Measurements from ENCODE around the gene ADAT2.

Gene ADAT2

GRCh38 chr6:143490775-143491174 lies 40.3 kb upstream of the ADAT2 start:
- H3K9me3 ChIP-seq (ENCODE audit: insufficient read depth, low read length): no peaks in the 10 kb centered on the region
- no peak overlapping the region for H3K4me3 ChIP-seq (ENCODE audit: insufficient read depth, low read length, poor library complexity, severe bottlenecking)
- no peaks in the 10 kb centered on the region for H3K27me3 ChIP-seq (ENCODE audit: low read length)
- H3K79me2 ChIP-seq (ENCODE audit: insufficient read depth, low read length): no peaks in the 10 kb centered on the region
- H3F3A ChIP-seq (ENCODE audit: insufficient read depth): no peaks in the 10 kb centered on the region
- no peak overlapping the region for H2AFZ ChIP-seq (ENCODE audit: low read depth, low read length, severe bottlenecking)
- H3K9ac ChIP-seq (ENCODE audit: low read length): no peak overlapping the region
- no peaks in the 10 kb centered on the region for H3K9me2 ChIP-seq (replicated peaks; ENCODE audit: insufficient read depth, low read length)
- no peak overlapping the region for H3K4me2 ChIP-seq (ENCODE audit: low read depth, low read length, poor library complexity, severe bottlenecking)
- no peaks in the 10 kb centered on the region for H3K36me3 ChIP-seq (ENCODE audit: low read length)
- no peak overlapping the region for H3K27ac ChIP-seq (ENCODE audit: low read depth, low read length)
- TF ChIP-seq EZH2phosphoT487 (conservative IDR thresholded peaks at IDR 0.05; ENCODE audit: low read length): no peak
- TF ChIP-seq CTCF (IDR thresholded peaks at IDR 0.05; ENCODE audit: insufficient read depth, low read length, poor library complexity, severe bottlenecking): no peak
- H4K20me1 ChIP-seq (ENCODE audit: low read depth, low read length): no peaks in the 10 kb centered on the region

GRCh38 chr6:143490244-143490643 lies 39.7 kb upstream of the ADAT2 start:
- H3F3A ChIP-seq (ENCODE audit: insufficient read depth): no peaks in the 10 kb centered on the region
- no peak overlapping the region for H2AFZ ChIP-seq (ENCODE audit: low read depth, low read length, severe bottlenecking)
- H3K4me2 ChIP-seq (ENCODE audit: low read depth, low read length, poor library complexity, severe bottlenecking): no peak overlapping the region
- no peaks in the 10 kb centered on the region for H3K9me3 ChIP-seq (ENCODE audit: insufficient read depth, low read length)
- no peak overlapping the region for H3K27ac ChIP-seq (ENCODE audit: low read depth, low read length)
- H3K4me3 ChIP-seq (ENCODE audit: insufficient read depth, low read length, poor library complexity, severe bottlenecking): no peak overlapping the region
- H3K9me2 ChIP-seq (replicated peaks; ENCODE audit: insufficient read depth, low read length): no peaks in the 10 kb centered on the region
- no peak overlapping the region for H3K9ac ChIP-seq (ENCODE audit: low read length)
- no peaks in the 10 kb centered on the region for H3K27me3 ChIP-seq (ENCODE audit: low read length)
- no peaks in the 10 kb centered on the region for H3K36me3 ChIP-seq (ENCODE audit: low read length)
- H3K79me2 ChIP-seq (ENCODE audit: insufficient read depth, low read length): no peaks in the 10 kb centered on the region
- no peak for TF ChIP-seq EZH2phosphoT487 (conservative IDR thresholded peaks at IDR 0.05; ENCODE audit: low read length)
- no peak for TF ChIP-seq CTCF (IDR thresholded peaks at IDR 0.05; ENCODE audit: insufficient read depth, low read length, poor library complexity, severe bottlenecking)
- no peaks in the 10 kb centered on the region for H4K20me1 ChIP-seq (ENCODE audit: low read depth, low read length)

- TF ChIP-seq EZH2phosphoT487 (conservative IDR thresholded peaks at IDR 0.05; ENCODE audit: low read length): no peak
- TF ChIP-seq CTCF (IDR thresholded peaks at IDR 0.05; ENCODE audit: insufficient read depth, low read length, poor library complexity, severe bottlenecking): no peak
- H3K27ac ChIP-seq (ENCODE audit: low read depth, low read length): no peak overlapping the region
Measured at GRCh38 chr6:143486752-143487151, 36.3 kb upstream of the ADAT2 start.

More at GRCh38 chr6:143486752-143487151, 36.3 kb upstream of the ADAT2 start:
- Histone ChIP-seq H2AFZ (ENCODE audit: low read depth, low read length, severe bottlenecking) (no peak overlapping the region), H3K9ac (ENCODE audit: low read length) (no peak overlapping the region), H4K20me1 (ENCODE audit: low read depth, low read length) (no peaks in the 10 kb centered on the region), H3F3A (ENCODE audit: insufficient read depth) (no peaks in the 10 kb centered on the region), H3K9me3 (ENCODE audit: insufficient read depth, low read length) (no peaks in the 10 kb centered on the region), H3K79me2 (ENCODE audit: insufficient read depth, low read length) (no peaks in the 10 kb centered on the region), H3K36me3 (ENCODE audit: low read length) (no peaks in the 10 kb centered on the region), H3K9me2 (replicated peaks; ENCODE audit: insufficient read depth, low read length) (no peaks in the 10 kb centered on the region), H3K27me3 (ENCODE audit: low read length) (no peaks in the 10 kb centered on the region), H3K4me3 (ENCODE audit: insufficient read depth, low read length, poor library complexity, severe bottlenecking) (no peak overlapping the region), H3K4me2 (ENCODE audit: low read depth, low read length, poor library complexity, severe bottlenecking) (no peak overlapping the region)
